PC-3 (cell line): ENCODE data around the gene KAT6B.

ENCODE experiments used
- EZH2 ChIP-seq: fragments of 300-600 bp; sonication (generic); IDR thresholded peaks from one replicate; pipeline ENCODE4 v1.6.1; 2017; ENCODE audit warnings: antibody characterized with exemption, mild to moderate bottlenecking, low read length; ENCODE audit not compliant: unreplicated experiment
- EZH2phosphoT487 ChIP-seq: fragments of 300-600 bp; sonication (generic); IDR thresholded peaks from 2 replicates; pipeline ENCODE4 v1.6.1; 2018; ENCODE audit warnings: mild to moderate bottlenecking, antibody characterized with exemption, low read length, borderline replicate concordance
- TF ChIP-seq, protein P1 (sequence below): fragments of 300-600 bp; sonication (generic); conservative IDR thresholded peaks from 2 replicates; pipeline ENCODE4 v1.5.1; 2017; ENCODE audit warnings: antibody characterized with exemption, low read depth, mild to moderate bottlenecking, low read length

DNA sequence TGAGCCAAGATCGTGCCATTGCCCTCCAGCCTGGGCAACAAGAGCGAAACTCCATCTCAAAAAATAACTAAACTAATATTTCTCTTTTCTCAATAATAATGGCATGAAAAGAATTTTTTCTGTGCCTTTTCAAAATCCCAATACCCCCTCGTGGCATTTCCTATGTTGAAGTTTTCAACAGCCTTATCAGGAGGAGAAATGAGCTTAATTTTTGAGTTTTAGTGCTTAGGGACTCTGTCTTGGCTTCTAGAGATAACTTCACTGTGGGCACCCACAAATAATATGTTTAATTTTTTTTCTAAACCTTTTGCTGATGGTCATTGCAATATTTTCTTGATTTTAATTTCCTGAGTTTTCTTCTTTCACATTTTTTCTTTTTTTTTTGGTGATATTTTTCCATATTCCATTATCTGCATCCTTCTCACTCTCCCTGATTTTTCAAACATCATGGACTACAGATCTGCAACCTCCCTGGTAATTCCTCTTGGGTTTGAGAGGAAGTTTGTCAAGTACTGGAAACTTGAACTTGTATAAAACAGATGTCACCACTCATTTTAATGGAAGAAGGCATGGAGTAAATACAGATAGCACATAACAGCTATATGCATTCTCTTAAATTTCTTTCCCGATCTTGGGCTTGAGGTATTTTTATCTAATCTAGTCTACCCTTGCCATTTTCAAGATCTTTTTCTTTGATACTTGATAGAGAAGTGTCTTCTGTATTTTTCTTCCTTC lies 84.0 kb downstream of the KAT6B start:
- TF ChIP-seq, protein P1, sequence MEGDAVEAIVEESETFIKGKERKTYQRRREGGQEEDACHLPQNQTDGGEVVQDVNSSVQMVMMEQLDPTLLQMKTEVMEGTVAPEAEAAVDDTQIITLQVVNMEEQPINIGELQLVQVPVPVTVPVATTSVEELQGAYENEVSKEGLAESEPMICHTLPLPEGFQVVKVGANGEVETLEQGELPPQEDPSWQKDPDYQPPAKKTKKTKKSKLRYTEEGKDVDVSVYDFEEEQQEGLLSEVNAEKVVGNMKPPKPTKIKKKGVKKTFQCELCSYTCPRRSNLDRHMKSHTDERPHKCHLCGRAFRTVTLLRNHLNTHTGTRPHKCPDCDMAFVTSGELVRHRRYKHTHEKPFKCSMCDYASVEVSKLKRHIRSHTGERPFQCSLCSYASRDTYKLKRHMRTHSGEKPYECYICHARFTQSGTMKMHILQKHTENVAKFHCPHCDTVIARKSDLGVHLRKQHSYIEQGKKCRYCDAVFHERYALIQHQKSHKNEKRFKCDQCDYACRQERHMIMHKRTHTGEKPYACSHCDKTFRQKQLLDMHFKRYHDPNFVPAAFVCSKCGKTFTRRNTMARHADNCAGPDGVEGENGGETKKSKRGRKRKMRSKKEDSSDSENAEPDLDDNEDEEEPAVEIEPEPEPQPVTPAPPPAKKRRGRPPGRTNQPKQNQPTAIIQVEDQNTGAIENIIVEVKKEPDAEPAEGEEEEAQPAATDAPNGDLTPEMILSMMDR = no peak
- TF ChIP-seq EZH2phosphoT487 = no peak
- no peak for TF ChIP-seq EZH2
